ENCODE measurements around the gene PPP1R9B. TPM values are rescaled to one million over a fixed set of nuclear protein-coding genes. Genes with fewer than 3 reads are reported as not detected.

Gene PPP1R9B
- total RNA-seq, 2 donors from 2014 or later = 24.1 to 34.6 TPM

DNA sequence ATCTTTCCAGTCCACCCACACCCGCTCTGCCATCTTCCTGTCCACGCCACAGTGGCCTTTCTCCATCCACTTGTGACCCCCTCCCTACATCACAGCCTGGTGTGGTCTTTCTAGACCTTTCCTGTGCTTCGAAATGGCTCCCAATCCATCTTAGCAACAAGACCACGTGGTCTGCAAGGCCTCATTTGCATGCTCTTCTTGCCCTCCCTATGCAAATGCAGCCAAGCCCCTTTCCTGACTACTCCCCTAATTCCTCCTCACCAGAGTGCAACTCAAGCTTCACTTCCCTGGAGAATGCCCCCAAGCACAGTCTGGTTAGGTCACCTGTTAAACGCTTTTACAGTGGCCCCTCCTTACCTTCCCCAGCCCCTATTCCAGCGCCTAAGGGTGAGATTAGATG lies 6.1 kb downstream of the PPP1R9B start:
- 87 to 91% methylated on average over 4 to 6 of the region's 6 CpGs for WGBS, 2 experiments (ENCODE audit: insufficient coverage in 1 of 2, insufficient read length in 1 of 2)
- Histone ChIP-seq H3K9me3 (ENCODE audit: control insufficient read depth, low read length) (no peaks in the 10 kb centered on the region), H3K4me3 (ENCODE audit: low read length) (no peak overlapping the region), H3K36me3 (ENCODE audit: control insufficient read depth, insufficient read depth, low read length) (peaks cover 44% of the 10 kb centered on the region), H3K27me3 (ENCODE audit: control insufficient read depth, insufficient read depth, low read length, poor library complexity, severe bottlenecking) (no peaks in the 10 kb centered on the region), H3K27ac (ENCODE audit: low read depth, low read length) (no peak overlapping the region), H3K9ac (ENCODE audit: extremely low read depth, low read length, poor library complexity, severe bottlenecking) (no peak overlapping the region), H3K4me1 (ENCODE audit: control insufficient read depth, insufficient read depth, low read length) (peaks cover 9% of the 10 kb centered on the region)
- Mint-ChIP-seq H3K27me3 (ENCODE audit: insufficient read depth) (peaks cover 3% of the 10 kb centered on the region), H3K27ac (no peak overlapping the region), H3K9me3 (no peaks in the 10 kb centered on the region), H3K36me3 (ENCODE audit: low read depth) (peaks cover 58% of the 10 kb centered on the region), H3K4me3 (no peak overlapping the region), H3K4me1 (peaks cover 17% of the 10 kb centered on the region)
- no peak for TF ChIP-seq CTCF (conservative IDR thresholded peaks at IDR 0.05)
- DNase-seq = no peak

- Mint-ChIP-seq H3K36me3 (ENCODE audit: low read depth) (peaks cover 61% of the 10 kb centered on the region), H3K4me3 (no peak overlapping the region), H3K4me1 (peaks cover 17% of the 10 kb centered on the region), H3K9me3 (no peaks in the 10 kb centered on the region), H3K27ac (no peak overlapping the region), H3K27me3 (ENCODE audit: insufficient read depth) (peaks cover 2% of the 10 kb centered on the region)
- no peak overlapping the region for H3K27ac ChIP-seq (ENCODE audit: low read depth, low read length)
- DNase-seq = no peak
- peaks cover 9% of the 10 kb centered on the region for H3K4me1 ChIP-seq (ENCODE audit: control insufficient read depth, insufficient read depth, low read length)
- H3K4me3 ChIP-seq (ENCODE audit: low read length) = no peak overlapping the region
- no peaks in the 10 kb centered on the region for H3K9me3 ChIP-seq (ENCODE audit: control insufficient read depth, low read length)
- no peak for TF ChIP-seq CTCF (conservative IDR thresholded peaks at IDR 0.05)
- WGBS, 2 experiments (ENCODE audit: insufficient coverage in 1 of 2, insufficient read length in 1 of 2) = 95 to 100% methylated on average over 13 to 20 of the region's 20 CpGs
- H3K36me3 ChIP-seq (ENCODE audit: control insufficient read depth, insufficient read depth, low read length) = peaks cover 51% of the 10 kb centered on the region
- no peaks in the 10 kb centered on the region for H3K27me3 ChIP-seq (ENCODE audit: control insufficient read depth, insufficient read depth, low read length, poor library complexity, severe bottlenecking)
- no peak overlapping the region for H3K9ac ChIP-seq (ENCODE audit: extremely low read depth, low read length, poor library complexity, severe bottlenecking)
Measured at GRCh38 chr17:50143461-50144176, 6.9 kb downstream of the PPP1R9B start.

GRCh38 chr17:50141745-50142110 lies 8.7 kb downstream of the PPP1R9B start:
- Histone ChIP-seq H3K27ac (ENCODE audit: low read depth, low read length) (no peak overlapping the region), H3K4me3 (ENCODE audit: low read length) (no peak overlapping the region), H3K36me3 (ENCODE audit: control insufficient read depth, insufficient read depth, low read length) (peaks cover 68% of the 10 kb centered on the region), H3K9ac (ENCODE audit: extremely low read depth, low read length, poor library complexity, severe bottlenecking) (no peak overlapping the region), H3K9me3 (ENCODE audit: control insufficient read depth, low read length) (no peaks in the 10 kb centered on the region), H3K27me3 (ENCODE audit: control insufficient read depth, insufficient read depth, low read length, poor library complexity, severe bottlenecking) (no peaks in the 10 kb centered on the region), H3K4me1 (ENCODE audit: control insufficient read depth, insufficient read depth, low read length) (peaks cover 3% of the 10 kb centered on the region)
- WGBS, 2 experiments (ENCODE audit: insufficient coverage in 1 of 2, insufficient read length in 1 of 2) = 92 to 96% methylated on average over 7 to 8 of the region's 8 CpGs
- Mint-ChIP-seq H3K9me3 (no peaks in the 10 kb centered on the region), H3K4me3 (no peak overlapping the region), H3K27ac (no peak overlapping the region), H3K36me3 (ENCODE audit: low read depth) (peaks cover 78% of the 10 kb centered on the region), H3K4me1 (peaks cover 1% of the 10 kb centered on the region), H3K27me3 (ENCODE audit: insufficient read depth) (no peaks in the 10 kb centered on the region)
- DNase-seq = no peak
- TF ChIP-seq CTCF (conservative IDR thresholded peaks at IDR 0.05) = no peak
